ENCODE data around the gene DIPK1B. TPM values are rescaled to one million over a fixed set of nuclear protein-coding genes. Genes with fewer than 3 reads are reported as not detected.

The DIPK1B gene
- total RNA-seq, 1 experiment from 2014 or later: 45.4 TPM

DNA sequence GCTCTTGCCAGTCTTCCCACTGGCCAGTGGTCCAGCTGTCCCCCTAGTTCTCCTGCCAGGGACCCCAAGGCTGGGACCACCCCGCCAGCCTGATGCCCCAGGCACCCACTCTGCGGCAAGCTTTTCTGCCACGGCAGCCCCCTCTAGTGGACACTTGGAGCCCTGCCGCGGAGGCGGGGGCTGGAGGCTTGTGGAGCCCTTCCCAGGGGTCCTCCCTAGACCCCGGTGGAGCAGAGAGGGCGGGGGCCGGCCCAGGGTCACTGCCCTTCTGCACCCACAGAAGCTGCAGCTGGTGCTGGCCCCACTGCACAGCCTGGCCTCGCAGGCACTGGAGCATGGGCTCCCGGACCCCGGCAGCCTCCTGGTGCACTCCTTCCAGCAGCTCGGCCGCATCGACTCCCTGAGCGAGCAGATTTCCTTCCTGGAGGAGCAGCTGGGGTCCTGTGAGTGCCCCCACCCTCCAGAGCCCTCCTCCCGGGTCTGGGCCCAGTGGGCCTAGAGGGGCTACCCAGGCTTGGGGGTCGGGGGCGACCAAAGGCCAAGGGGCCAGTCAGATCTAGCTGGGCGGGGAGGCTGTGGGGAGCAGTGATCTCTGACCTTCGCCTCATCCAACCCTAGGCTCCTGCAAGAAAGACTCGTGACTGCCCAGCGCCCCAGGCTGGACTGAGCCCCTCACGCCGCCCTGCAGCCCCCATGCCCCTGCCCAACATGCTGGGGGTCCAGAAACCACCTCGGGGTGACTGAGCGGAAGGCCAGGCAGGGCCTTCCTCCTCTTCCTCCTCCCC lies 40.5 kb upstream of the DIPK1B start (continued):
- TF ChIP-seq ZNF512 (CRISPR knock-in tag; IDR thresholded peaks at IDR 0.05; ENCODE audit: borderline replicate concordance) (no peak), ZNF263 (CRISPR knock-in tag; IDR thresholded peaks at IDR 0.05; ENCODE audit: low read depth) (no peak), ZNF671 (CRISPR knock-in tag; IDR thresholded peaks at IDR 0.05) (no peak), PRRX2 (CRISPR knock-in tag; IDR thresholded peaks at IDR 0.05) (no peak), RELA (CRISPR knock-in tag; IDR thresholded peaks at IDR 0.05; ENCODE audit: borderline replicate concordance) (0 out of 2 replicates have a peak, but pooled peaks have one; percentile 12), STAT6 (CRISPR knock-in tag; conservative IDR thresholded peaks at IDR 0.05; ENCODE audit: low read depth) (no peak), CBFB (CRISPR knock-in tag; IDR thresholded peaks at IDR 0.05; ENCODE audit: low read depth) (no peak), IRF1 (CRISPR knock-in tag; IDR thresholded peaks at IDR 0.05) (no peak), E2F1 (CRISPR knock-in tag; IDR thresholded peaks at IDR 0.05) (no peak), FOXP1 (CRISPR knock-in tag; IDR thresholded peaks at IDR 0.05; ENCODE audit: borderline replicate concordance) (no peak), EMX1 (CRISPR knock-in tag; IDR thresholded peaks at IDR 0.05) (no peak), ZNF281 (CRISPR knock-in tag; IDR thresholded peaks at IDR 0.05) (no peak), SMAD3 (CRISPR knock-in tag; IDR thresholded peaks at IDR 0.05; ENCODE audit: borderline replicate concordance) (no peak)
- TF ChIP-seq, protein P1, sequence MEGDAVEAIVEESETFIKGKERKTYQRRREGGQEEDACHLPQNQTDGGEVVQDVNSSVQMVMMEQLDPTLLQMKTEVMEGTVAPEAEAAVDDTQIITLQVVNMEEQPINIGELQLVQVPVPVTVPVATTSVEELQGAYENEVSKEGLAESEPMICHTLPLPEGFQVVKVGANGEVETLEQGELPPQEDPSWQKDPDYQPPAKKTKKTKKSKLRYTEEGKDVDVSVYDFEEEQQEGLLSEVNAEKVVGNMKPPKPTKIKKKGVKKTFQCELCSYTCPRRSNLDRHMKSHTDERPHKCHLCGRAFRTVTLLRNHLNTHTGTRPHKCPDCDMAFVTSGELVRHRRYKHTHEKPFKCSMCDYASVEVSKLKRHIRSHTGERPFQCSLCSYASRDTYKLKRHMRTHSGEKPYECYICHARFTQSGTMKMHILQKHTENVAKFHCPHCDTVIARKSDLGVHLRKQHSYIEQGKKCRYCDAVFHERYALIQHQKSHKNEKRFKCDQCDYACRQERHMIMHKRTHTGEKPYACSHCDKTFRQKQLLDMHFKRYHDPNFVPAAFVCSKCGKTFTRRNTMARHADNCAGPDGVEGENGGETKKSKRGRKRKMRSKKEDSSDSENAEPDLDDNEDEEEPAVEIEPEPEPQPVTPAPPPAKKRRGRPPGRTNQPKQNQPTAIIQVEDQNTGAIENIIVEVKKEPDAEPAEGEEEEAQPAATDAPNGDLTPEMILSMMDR (IDR thresholded peaks at IDR 0.05): peak; percentile 91
